ENCODE results near the gene EGFR.

The EGFR gene

DNA sequence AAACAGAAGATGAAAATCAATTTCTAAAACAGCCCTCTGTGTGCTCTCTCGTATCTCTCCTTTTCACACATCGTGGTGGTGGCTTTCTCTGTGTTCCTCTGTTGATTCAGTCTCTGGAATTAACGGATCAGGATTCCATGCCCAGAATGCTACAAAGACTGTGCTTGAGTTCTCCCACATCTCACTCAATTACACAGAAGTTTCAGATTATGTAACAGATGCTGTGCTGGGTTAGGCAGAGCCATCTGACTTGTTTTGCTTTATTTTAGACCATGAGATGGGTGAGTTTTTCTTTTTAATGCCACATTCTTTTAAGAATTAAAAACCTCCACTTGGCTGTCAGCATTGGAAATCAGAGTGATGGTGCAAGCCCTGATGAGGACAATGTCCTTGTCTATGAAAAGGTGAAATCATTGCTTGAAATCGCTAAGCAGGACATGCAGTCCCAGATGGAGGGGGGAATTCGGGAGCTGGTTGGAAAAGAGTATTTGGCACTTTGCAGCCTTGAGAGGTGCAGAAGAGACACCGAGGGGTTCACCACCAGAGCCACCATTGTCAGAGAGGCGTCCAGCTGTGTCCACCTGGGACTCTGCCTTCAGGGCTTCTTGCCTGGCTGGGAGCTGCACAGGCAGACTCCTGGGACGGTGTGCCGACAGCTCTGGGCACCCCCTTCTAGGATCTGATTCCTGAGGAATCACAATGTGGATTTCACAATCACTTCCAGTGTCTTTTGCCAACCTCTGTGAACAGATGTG is 80.4 kb downstream of the EGFR start:
- H3K27ac ChIP-seq: no peak overlapping the region
- TF ChIP-seq ZFX (IDR thresholded peaks at IDR 0.05): no peak
- TF ChIP-seq, protein P1, sequence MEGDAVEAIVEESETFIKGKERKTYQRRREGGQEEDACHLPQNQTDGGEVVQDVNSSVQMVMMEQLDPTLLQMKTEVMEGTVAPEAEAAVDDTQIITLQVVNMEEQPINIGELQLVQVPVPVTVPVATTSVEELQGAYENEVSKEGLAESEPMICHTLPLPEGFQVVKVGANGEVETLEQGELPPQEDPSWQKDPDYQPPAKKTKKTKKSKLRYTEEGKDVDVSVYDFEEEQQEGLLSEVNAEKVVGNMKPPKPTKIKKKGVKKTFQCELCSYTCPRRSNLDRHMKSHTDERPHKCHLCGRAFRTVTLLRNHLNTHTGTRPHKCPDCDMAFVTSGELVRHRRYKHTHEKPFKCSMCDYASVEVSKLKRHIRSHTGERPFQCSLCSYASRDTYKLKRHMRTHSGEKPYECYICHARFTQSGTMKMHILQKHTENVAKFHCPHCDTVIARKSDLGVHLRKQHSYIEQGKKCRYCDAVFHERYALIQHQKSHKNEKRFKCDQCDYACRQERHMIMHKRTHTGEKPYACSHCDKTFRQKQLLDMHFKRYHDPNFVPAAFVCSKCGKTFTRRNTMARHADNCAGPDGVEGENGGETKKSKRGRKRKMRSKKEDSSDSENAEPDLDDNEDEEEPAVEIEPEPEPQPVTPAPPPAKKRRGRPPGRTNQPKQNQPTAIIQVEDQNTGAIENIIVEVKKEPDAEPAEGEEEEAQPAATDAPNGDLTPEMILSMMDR (conservative IDR thresholded peaks at IDR 0.05): no peak

DNA sequence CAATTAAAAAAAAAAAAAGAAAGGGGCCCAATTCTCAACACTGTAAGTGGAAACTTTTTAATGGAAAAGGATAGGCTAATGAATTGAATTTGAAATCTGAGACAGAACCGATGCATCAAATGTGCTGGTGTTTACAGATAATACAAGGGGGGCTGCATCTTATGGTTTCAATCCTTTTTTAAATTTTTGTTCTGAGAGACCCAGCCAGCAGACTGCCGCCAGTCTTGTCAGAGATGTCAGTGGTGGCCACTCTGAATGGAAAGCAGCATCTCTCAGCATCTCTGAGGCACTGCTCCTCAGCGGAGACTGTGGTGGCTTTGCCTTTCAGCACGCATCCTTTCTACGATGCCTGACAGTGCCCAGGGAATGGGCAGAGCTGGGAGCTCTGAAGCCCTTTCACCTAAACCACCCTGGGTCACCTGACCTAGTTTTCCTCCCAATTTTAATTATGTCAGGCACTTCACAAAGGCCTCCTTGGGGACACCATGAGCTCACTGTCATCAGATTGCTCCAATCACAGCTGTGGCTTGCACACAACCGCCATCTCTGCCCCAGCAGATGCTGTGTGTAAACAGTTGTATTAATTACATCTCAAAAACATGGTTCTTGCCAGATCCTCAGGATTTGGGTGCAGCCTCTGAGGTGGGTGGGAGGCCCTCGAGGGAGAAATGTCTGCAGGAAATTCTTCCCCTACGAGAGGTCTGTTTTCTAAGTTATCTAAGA is 81.2 kb downstream of the EGFR start:
- H3K27ac ChIP-seq: peak overlapping the region; percentile 26; the same call in 1 of the 2 replicates
- TF ChIP-seq ZFX (IDR thresholded peaks at IDR 0.05): no peak
- TF ChIP-seq, protein P1 (conservative IDR thresholded peaks at IDR 0.05): no peak

DNA sequence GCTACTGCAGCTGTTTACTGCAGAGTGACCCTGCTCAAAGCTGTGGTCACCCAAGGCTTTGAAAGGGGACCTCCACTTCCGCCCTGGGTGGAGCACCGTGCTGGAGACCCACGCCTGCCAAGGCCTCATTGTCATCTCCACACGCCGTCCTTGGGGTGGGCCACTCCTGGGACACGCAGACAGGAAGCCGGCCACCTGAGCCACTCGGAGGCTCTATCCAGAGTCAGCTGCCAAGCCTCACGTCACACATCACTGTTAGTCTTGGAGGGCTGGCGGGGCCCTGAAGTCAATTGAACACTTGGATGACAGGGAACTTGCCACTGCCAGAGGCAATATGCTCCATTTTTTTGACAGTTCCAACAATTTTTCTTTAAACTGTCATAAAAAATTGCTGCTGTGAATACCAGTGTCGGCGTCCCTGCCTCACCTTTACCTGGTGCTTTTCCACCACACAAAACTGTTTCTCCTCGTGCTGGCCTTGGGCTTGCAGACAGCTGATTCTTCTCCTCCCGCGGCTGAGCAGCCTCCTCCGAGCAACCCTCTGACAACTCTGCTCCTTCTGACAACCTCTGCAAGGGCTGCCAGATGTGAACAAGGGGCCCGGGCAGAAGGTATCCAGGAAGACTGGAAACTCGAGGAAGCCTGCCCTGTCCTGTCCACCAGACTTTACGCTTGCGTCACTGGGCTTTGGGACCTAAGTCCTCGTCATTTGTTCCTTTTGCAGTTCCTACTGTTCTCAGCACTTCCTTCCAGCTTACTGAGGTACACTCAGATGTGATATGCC is 81.9 kb downstream of the EGFR start:
- H3K27ac ChIP-seq: peak overlapping the region; percentile 26
- TF ChIP-seq ZFX (IDR thresholded peaks at IDR 0.05): no peak
- TF ChIP-seq, protein P1 (conservative IDR thresholded peaks at IDR 0.05): no peak

DNA sequence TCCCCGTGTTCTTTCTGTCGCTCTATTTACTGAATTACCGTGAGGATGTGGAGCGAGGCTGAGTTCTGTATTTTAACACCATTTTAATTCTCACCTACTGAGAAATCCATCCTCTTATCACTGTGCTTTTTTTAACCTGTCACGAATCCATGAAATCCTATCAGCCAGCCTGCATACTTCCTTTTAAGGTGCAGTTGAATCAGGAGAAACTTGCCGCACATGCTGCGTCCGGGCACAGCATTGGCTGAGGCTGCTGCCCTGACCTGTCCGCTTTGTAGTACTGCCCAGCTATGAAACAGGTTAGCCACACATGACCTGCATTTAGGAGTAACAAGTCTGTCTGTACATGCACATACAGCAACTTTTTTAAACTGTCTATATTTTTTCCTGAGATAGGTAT is 82.5 kb downstream of the EGFR start:
- TF ChIP-seq, protein P1 (conservative IDR thresholded peaks at IDR 0.05): no peak
- TF ChIP-seq ZFX (IDR thresholded peaks at IDR 0.05): no peak
- H3K27ac ChIP-seq: peak overlapping the region; percentile 26

DNA sequence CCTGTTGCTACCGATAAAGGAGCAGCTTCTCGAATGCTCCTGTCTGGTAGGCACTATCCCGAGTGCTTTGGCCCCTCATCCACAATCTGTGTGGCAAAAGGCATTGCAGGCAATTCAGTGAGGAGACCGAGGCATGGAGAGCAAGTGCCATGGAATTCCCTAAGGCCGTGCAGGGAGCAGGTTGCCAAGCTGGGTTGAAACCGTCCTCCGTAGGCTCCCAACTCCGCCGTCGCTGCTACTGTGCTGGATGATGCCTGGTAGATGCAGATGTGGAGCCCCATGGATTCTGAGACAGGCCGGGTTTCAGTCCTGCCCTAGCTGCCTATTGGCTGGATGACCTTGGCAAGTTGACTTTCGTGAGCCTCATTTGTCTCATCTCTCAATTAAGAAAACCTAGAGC is 85.3 kb downstream of the EGFR start:
- no peak overlapping the region for H3K27ac ChIP-seq
- TF ChIP-seq, protein P1 (conservative IDR thresholded peaks at IDR 0.05): no peak
- TF ChIP-seq ZFX (IDR thresholded peaks at IDR 0.05): no peak

DNA sequence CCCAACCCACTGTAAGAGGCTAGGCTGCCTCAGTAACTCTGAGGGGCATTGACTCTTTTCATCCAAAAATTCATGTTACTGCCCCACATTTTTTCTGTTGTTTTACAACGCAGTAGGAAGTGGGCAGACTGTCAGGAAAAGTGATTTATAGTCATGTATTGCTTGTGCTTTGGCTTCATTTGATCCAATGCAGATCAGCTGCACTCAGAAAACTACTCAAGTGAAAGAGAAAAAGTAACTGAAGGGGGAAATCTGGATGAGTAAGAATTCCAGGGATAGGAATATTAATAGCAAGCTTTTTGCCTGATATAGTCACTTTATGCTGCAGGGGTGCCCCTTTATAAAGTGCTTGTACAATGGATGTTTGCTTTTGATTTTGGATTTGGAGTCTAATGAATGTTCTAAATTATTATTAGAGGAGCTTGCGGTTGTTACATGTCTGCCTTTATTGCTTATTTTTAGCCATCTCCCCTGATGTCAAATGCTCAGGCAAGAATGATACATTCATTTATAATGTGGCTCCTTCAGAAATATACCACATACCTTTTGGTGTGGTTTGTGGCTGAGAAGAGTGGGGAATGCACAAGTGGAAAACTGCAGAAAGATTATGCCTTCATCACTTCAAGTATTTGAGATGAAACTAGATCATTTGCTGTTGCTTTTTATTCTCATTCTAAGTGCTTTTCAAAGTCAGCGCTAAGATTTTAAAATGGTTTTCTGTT is 86.1 kb downstream of the EGFR start:
- no peak overlapping the region for H3K27ac ChIP-seq
- TF ChIP-seq ZFX (IDR thresholded peaks at IDR 0.05): no peak
- TF ChIP-seq, protein P1 (conservative IDR thresholded peaks at IDR 0.05): no peak

All from C4-2B (cell line).